IPS-18c (cell line): Measurements from ENCODE around the gene PSMA2.

Experiments used
- H3K4me3 ChIP-seq: 2 replicates; pipeline ENCODE4 v1.7.0; 2013; ENCODE audit warnings: low read depth, mild to moderate bottlenecking, low read length, moderate library complexity; ENCODE audit not compliant: insufficient read depth
- H3K9me3 ChIP-seq: one replicate; pipeline ENCODE4 v1.6.1; 2013; ENCODE audit warnings: mild to moderate bottlenecking, low read length, moderate library complexity; ENCODE audit not compliant: control insufficient read depth, insufficient read depth

The PSMA2 gene

GRCh38 chr7:42877862-42878261 lies 54.1 kb downstream of the PSMA2 start:
- H3K4me3 ChIP-seq = no peak overlapping the region
- no peaks in the 10 kb centered on the region for H3K9me3 ChIP-seq

GRCh38 chr7:42876182-42877068 lies 55.5 kb downstream of the PSMA2 start:
- H3K9me3 ChIP-seq = no peaks in the 10 kb centered on the region

GRCh38 chr7:42869131-42870020 lies 62.6 kb downstream of the PSMA2 start:
- Histone ChIP-seq H3K4me3 (no peak overlapping the region), H3K9me3 (peaks cover 10% of the 10 kb centered on the region)

More at GRCh38 chr7:42876182-42877068, 55.5 kb downstream of the PSMA2 start:
- H3K4me3 ChIP-seq = no peak overlapping the region

- Histone ChIP-seq H3K9me3 (peaks cover 10% of the 10 kb centered on the region), H3K4me3 (no peak overlapping the region)
These were observed 63.5 kb downstream of the PSMA2 start for GRCh38 chr7:42868480-42868879.
